OCI-LY7 (cell line): Measurements from ENCODE around the gene PHF20. TPM values are rescaled to one million over a fixed set of nuclear protein-coding genes. Genes with fewer than 3 reads are reported as not detected.

Experiments used
- BruUV-seq: library from RNA; stranded (reverse); fragments of 400-500 nt; replicated peaks from 2 replicates; lab custom pipeline; 2021; lab: Mats Ljungman, UMichigan
- CTCF ChIA-PET: fragments of 300-600 bp; sonication (Branson Sonifier 250); formaldehyde crosslinking; loops from one replicate; lab custom pipeline; 2022; ENCODE audit warnings: antibody characterized with exemption; ENCODE audit not compliant: unreplicated experiment; lab: Charles Lee
- POLR2A ChIA-PET: fragments of 300-600 bp; sonication (Branson Sonifier 250); formaldehyde crosslinking; loops from one replicate; lab custom pipeline; 2022; ENCODE audit warnings: antibody characterized with exemption; lab: Charles Lee
- DNase-seq: peaks from one replicate; pipeline ENCODE4 v3.0.0-alpha.2; 2015; ENCODE audit warnings: low spot score
- H2AFZ ChIP-seq: fragments of 200-600 bp; sonication (generic), shearing (Covaris generic); 2 replicates; pipeline ENCODE4 v1.6.1; 2014; ENCODE audit warnings: mild to moderate bottlenecking, antibody characterized with exemption, low read length, moderate library complexity
- H3K27ac ChIP-seq: fragments of 200-600 bp; sonication (generic); 2 replicates; pipeline ENCODE4 v1.5.1; 2014; ENCODE audit warnings: mixed run types, low read depth, mild to moderate bottlenecking, moderate library complexity, low read length, inconsistent platforms; ENCODE audit not compliant: poor library complexity, severe bottlenecking
- H3K36me3 ChIP-seq: fragments of 200-600 bp; sonication (generic); 2 replicates; pipeline ENCODE4 v1.6.1; 2014; ENCODE audit warnings: mild to moderate bottlenecking, antibody characterized with exemption, low read length, moderate library complexity, mixed read lengths; ENCODE audit not compliant: insufficient read depth
- H3K4me1 ChIP-seq: fragments of 200-600 bp; sonication (generic); 2 replicates; pipeline ENCODE4 v1.5.1; 2014; ENCODE audit warnings: mild to moderate bottlenecking, low read length; ENCODE audit not compliant: insufficient read depth, poor library complexity, severe bottlenecking
- H3K4me2 ChIP-seq: fragments of 200-600 bp; sonication (generic); 2 replicates; pipeline ENCODE4 v1.6.1; 2014; ENCODE audit warnings: mild to moderate bottlenecking, low read length
- H3K4me3 ChIP-seq: fragments of 200-600 bp; sonication (generic); 2 replicates; pipeline ENCODE4 v1.5.1; 2014; ENCODE audit warnings: mild to moderate bottlenecking, low read depth, low read length; ENCODE audit not compliant: poor library complexity, severe bottlenecking
- H3K79me2 ChIP-seq: fragments of 200-600 bp; sonication (generic); 2 replicates; pipeline ENCODE4 v1.6.1; 2016; ENCODE audit warnings: low read depth, mild to moderate bottlenecking, low read length, moderate library complexity, mixed read lengths; ENCODE audit not compliant: insufficient read depth
- H3K9me2 ChIP-seq: fragments of 200-600 bp; sonication (generic); 2 replicates; pipeline ENCODE4 v1.6.1; 2016; ENCODE audit warnings: mild to moderate bottlenecking, low read length, mixed read lengths; ENCODE audit not compliant: insufficient read depth
- H3K9me3 ChIP-seq: fragments of 200-600 bp; sonication (generic); 2 replicates; pipeline ENCODE4 v1.6.1; 2014; ENCODE audit warnings: mild to moderate bottlenecking, mixed run types, low read length, mixed read lengths
- H4K20me1 ChIP-seq: fragments of 200-600 bp; sonication (generic); 2 replicates; pipeline ENCODE4 v1.6.1; 2014; ENCODE audit warnings: mild to moderate bottlenecking, antibody characterized with exemption, low read length, moderate library complexity, mixed read lengths; ENCODE audit not compliant: insufficient read depth
- CTCF ChIP-seq: fragments of 200-600 bp; sonication (generic); conservative IDR thresholded peaks from 2 replicates; pipeline ENCODE4 v1.5.1; 2014; ENCODE audit warnings: mild to moderate bottlenecking, antibody characterized with exemption, low read length, moderate library complexity, mixed read lengths
- EZH2phosphoT487 ChIP-seq: fragments of 200-600 bp; sonication (generic); IDR thresholded peaks from 2 replicates; pipeline ENCODE4 v1.6.1; 2018; ENCODE audit warnings: low read depth, borderline replicate concordance, mild to moderate bottlenecking, mixed run types, antibody characterized with exemption, low read length, moderate library complexity, mixed read lengths
- intact Hi-C: fragments of 100-400 bp; cut with micrococcal nuclease; formaldehyde crosslinking; loops from one replicate; pipeline ENCODE4 v1.10.0; 2022; ENCODE audit not compliant: unreplicated experiment
- total RNA-seq, 2 experiments: library from RNA; depleted of rRNA in 1 of 2; stranded (reverse); fragments of >200 nt in 1 of 2; shearing (Covaris generic) in 1 of 2; gene quantifications; 2 replicates each; pipeline ENCODE4 v1.2.3, GENCODE V29; 2014 to 2022

PHF20 gene
- total RNA-seq, 2 experiments from 2014 or later = 37.9 to 47.8 TPM

GRCh38 chr20:35910254-35910653, 138.4 kb downstream of the PHF20 start:
- ChIA-PET POLR2A (interaction anchor here (0.6 kb wide), 1 partner anchor 19 kb away, joined by 3 read pairs; no protein-coding TSS in a partner anchor), CTCF (no interaction called here)
- BruUV-seq = no TSS peak
- no peaks in the 10 kb centered on the region for H3K9me3 ChIP-seq
- H3K36me3 ChIP-seq = peaks cover 29% of the 10 kb centered on the region
- H2AFZ ChIP-seq = no peak overlapping the region
- no peak for TF ChIP-seq EZH2phosphoT487
- TF ChIP-seq CTCF = no peak
- H4K20me1 ChIP-seq = no peaks in the 10 kb centered on the region
- no peaks in the 10 kb centered on the region for H3K9me2 ChIP-seq
- no peak overlapping the region for H3K4me2 ChIP-seq
- intact Hi-C loops = no loop called here
- no peaks in the 10 kb centered on the region for H3K79me2 ChIP-seq
- DNase-seq = no peak
- H3K27ac ChIP-seq = no peak overlapping the region
- no peak overlapping the region for H3K4me3 ChIP-seq
- H3K4me1 ChIP-seq = no peaks in the 10 kb centered on the region

GRCh38 chr20:35912881-35913280, 141.1 kb downstream of the PHF20 start:
- Histone ChIP-seq H3K4me2 (no peak overlapping the region), H3K9me3 (no peaks in the 10 kb centered on the region), H3K4me3 (no peak overlapping the region), H3K9me2 (no peaks in the 10 kb centered on the region), H3K79me2 (no peaks in the 10 kb centered on the region), H3K4me1 (no peaks in the 10 kb centered on the region), H3K36me3 (peaks cover 32% of the 10 kb centered on the region), H4K20me1 (no peaks in the 10 kb centered on the region), H2AFZ (no peak overlapping the region), H3K27ac (no peak overlapping the region)
- CTCF ChIA-PET = no interaction called here
- intact Hi-C loops = no loop called here
- TF ChIP-seq CTCF (no peak), EZH2phosphoT487 (no peak)
- POLR2A ChIA-PET = no interaction called here
- BruUV-seq = no TSS peak
- no peak for DNase-seq

- no peak overlapping the region for H3K4me3 ChIP-seq
- no peak overlapping the region for H2AFZ ChIP-seq
- ChIA-PET POLR2A (interaction anchor here (1.0 kb wide), 1 partner anchor 24 kb away, joined by 3 read pairs; no protein-coding TSS in a partner anchor), CTCF (no interaction called here)
- BruUV-seq = no TSS peak
- no peaks in the 10 kb centered on the region for H3K9me2 ChIP-seq
- no peak for DNase-seq
- no peaks in the 10 kb centered on the region for H3K4me1 ChIP-seq
- H3K79me2 ChIP-seq = no peaks in the 10 kb centered on the region
- TF ChIP-seq CTCF = no peak
- TF ChIP-seq EZH2phosphoT487 = no peak
- H3K36me3 ChIP-seq = peaks cover 66% of the 10 kb centered on the region
- no peak overlapping the region for H3K27ac ChIP-seq
- no peak overlapping the region for H3K4me2 ChIP-seq
- intact Hi-C loops = no loop called here
- no peaks in the 10 kb centered on the region for H3K9me3 ChIP-seq
- no peaks in the 10 kb centered on the region for H4K20me1 ChIP-seq
Observed at GRCh38 chr20:35917077-35917476, 145.3 kb downstream of the PHF20 start.
